B cell (primary cell): ENCODE results near the gene PDGFA. TPM values are rescaled to one million over a fixed set of nuclear protein-coding genes. Genes with fewer than 3 reads are reported as not detected.

ENCODE experiments used
- ATAC-seq: fragments of 200-7000 bp; cut with Tn5 transposase; one replicate; pipeline ENCODE4 v1.10.0; 2021; ENCODE audit warnings: low read depth, mild to moderate bottlenecking, moderate number of reproducible peaks, moderate library complexity
- CTCF ChIA-PET: fragments of 350-600 bp; sonication (Branson Sonifier 250); formaldehyde crosslinking; loops from one replicate; lab custom pipeline; 2021; ENCODE audit warnings: antibody characterized with exemption, inconsistent platforms; lab: Charles Lee
- POLR2A ChIA-PET: fragments of 350-600 bp; sonication (Branson Sonifier 250); formaldehyde crosslinking; loops from one replicate; lab custom pipeline; 2021; ENCODE audit warnings: antibody characterized with exemption; lab: Charles Lee
- DNase-seq: peaks from one replicate; pipeline ENCODE4 v3.0.0; 2013
- H2AFZ ChIP-seq: 2 replicates; pipeline ENCODE4 v1.6.1; 2012; ENCODE audit warnings: mild to moderate bottlenecking, low read depth, low read length; ENCODE audit not compliant: insufficient read depth, poor library complexity, severe bottlenecking
- H3K27ac ChIP-seq, 2 donors: 1 replicate in 1 of 2; 2 replicates in 1 of 2; pipeline ENCODE4 v1.5.1; 2012 to 2013; ENCODE audit warnings: low read length in 2 of 2, mild to moderate bottlenecking in 2 of 2, moderate library complexity in 1 of 2
- H3K27me3 ChIP-seq, 4 experiments: fragments of 200-600 bp in 1 of 4; sonication (generic) in 1 of 4; replicated peaks in 1 of 4; 1 replicate in 2 of 4; 2 replicates in 2 of 4; pipeline versions ENCODE4 v1.6.1 to v1.7.0; 2013 to 2016; ENCODE audit warnings: low read length in 3 of 4, mild to moderate bottlenecking in 2 of 4, mixed read lengths in 1 of 4, moderate library complexity in 1 of 4; ENCODE audit not compliant: insufficient read depth in 4 of 4, control insufficient read depth in 3 of 4; ENCODE audit errors: control extremely low read depth in 1 of 4
- H3K36me3 ChIP-seq, 2 experiments: replicated peaks in 1 of 2; 1 replicate in 1 of 2; 2 replicates in 1 of 2; pipeline versions ENCODE4 v1.6.1 to v1.7.1; 2013; ENCODE audit warnings: low read length in 1 of 2; ENCODE audit not compliant: insufficient read depth in 2 of 2, control insufficient read depth in 1 of 2; ENCODE audit errors: control extremely low read depth in 1 of 2, extremely low read depth in 1 of 2
- H3K4me1 ChIP-seq, 2 donors: fragments of 200-600 bp in 1 of 2; sonication (generic) in 1 of 2; 1 replicate in 1 of 2; 2 replicates in 1 of 2; pipeline versions ENCODE4 v1.5.1 to v1.6.1; 2013 to 2017; ENCODE audit warnings: low read length in 2 of 2; ENCODE audit not compliant: control insufficient read depth in 2 of 2, insufficient read depth in 2 of 2
- H3K4me2 ChIP-seq: replicated peaks from 2 replicates; pipeline ENCODE3; 2012; ENCODE audit warnings: mild to moderate bottlenecking, low read depth, low read length; ENCODE audit not compliant: poor library complexity, severe bottlenecking
- H3K4me3 ChIP-seq, 5 experiments: fragments of 200-600 bp in 1 of 5; sonication (generic) in 1 of 5; 1 replicate in 3 of 5; 2 replicates in 2 of 5; pipeline versions ENCODE4 v1.5.1 to v1.7.0; 2011 to 2016; ENCODE audit warnings: low read length in 4 of 5, mild to moderate bottlenecking in 4 of 5, low read depth in 2 of 5, control low read depth in 1 of 5, moderate library complexity in 1 of 5; ENCODE audit not compliant: insufficient read depth in 1 of 5; ENCODE audit errors: control extremely low read depth in 1 of 5, extremely low read depth in 1 of 5
- H3K79me2 ChIP-seq: fragments of 200-600 bp; sonication (generic); one replicate; pipeline ENCODE4 v1.6.0; 2016; ENCODE audit warnings: low read length; ENCODE audit not compliant: control insufficient read depth, insufficient read depth
- H3K9ac ChIP-seq: fragments of 200-600 bp; sonication (generic); 2 replicates; pipeline ENCODE4 v1.6.1; 2017; ENCODE audit warnings: mild to moderate bottlenecking, low read length, moderate library complexity
- H3K9me3 ChIP-seq, 3 donors: one replicate each; pipeline versions ENCODE4 v1.6.1 to v1.7.1; 2013; ENCODE audit warnings: low read length in 2 of 3; ENCODE audit not compliant: control insufficient read depth in 2 of 3, insufficient read depth in 1 of 3; ENCODE audit errors: control extremely low read depth in 1 of 3
- H4K20me1 ChIP-seq: 2 replicates; pipeline ENCODE4 v1.6.0; 2012; ENCODE audit warnings: mild to moderate bottlenecking, low read length; ENCODE audit not compliant: insufficient read depth, control insufficient read depth, poor library complexity, severe bottlenecking
- H3K27ac Mint-ChIP-seq: one replicate; pipeline ENCODE4 v1.8.0; 2021; ENCODE audit warnings: mixed read lengths
- H3K27me3 Mint-ChIP-seq: one replicate; pipeline ENCODE4 v1.8.0; 2021; ENCODE audit warnings: mixed read lengths
- H3K4me1 Mint-ChIP-seq: one replicate; pipeline ENCODE4 v1.8.0; 2021; ENCODE audit warnings: mixed read lengths
- H3K4me3 Mint-ChIP-seq: one replicate; pipeline ENCODE4 v1.8.0; 2021; ENCODE audit warnings: mixed read lengths
- H3K9me3 Mint-ChIP-seq: one replicate; pipeline ENCODE4 v1.8.0; 2022; ENCODE audit warnings: mixed read lengths; ENCODE audit not compliant: insufficient read depth
- EZH2 ChIP-seq: IDR thresholded peaks from 2 replicates; pipeline ENCODE4 v1.6.1; 2012; ENCODE audit warnings: borderline replicate concordance, low read depth, mild to moderate bottlenecking, moderate library complexity, low read length; ENCODE audit not compliant: insufficient read depth, poor library complexity, severe bottlenecking
- WGBS: methylation state at CpG from one replicate; pipeline ENCODE4 v1.1.5; 2013; ENCODE audit warnings: missing lambda C conversion rate; ENCODE audit not compliant: insufficient coverage; 5-methylcytosine and 5-hydroxymethylcytosine counted together
- intact Hi-C: fragments of 100-400 bp; cut with micrococcal nuclease; formaldehyde crosslinking; loops from one replicate; pipeline ENCODE4 v1.10.0; 2022
- polyA plus RNA-seq: library from polyadenylated mRNA; depleted of rRNA; stranded (reverse); fragments of >200 nt; gene quantifications from 2 replicates; pipeline ENCODE4 v1.2.3, GENCODE V29; 2012
- total RNA-seq, 2 donors: library from RNA; stranded (reverse); fragments of 120-200 nt in 1 of 2; gene quantifications; 1 replicate in 1 of 2; 2 replicates in 1 of 2; pipeline versions ENCODE4 v1.2.3 to v1.2.4, GENCODE V29; 2013 to 2022
- TF ChIP-seq, protein P1 (sequence below): fragments of 200-600 bp; IDR thresholded peaks from one replicate; pipeline ENCODE4 v1.8.0; 2022; ENCODE audit warnings: antibody characterized with exemption, mild to moderate bottlenecking

PDGFA gene
- total and polyA plus RNA-seq, 2 donors (not counting 1 experiment from before 2014, with no cell fraction given) = 0.36 to 1.5 TPM

DNA sequence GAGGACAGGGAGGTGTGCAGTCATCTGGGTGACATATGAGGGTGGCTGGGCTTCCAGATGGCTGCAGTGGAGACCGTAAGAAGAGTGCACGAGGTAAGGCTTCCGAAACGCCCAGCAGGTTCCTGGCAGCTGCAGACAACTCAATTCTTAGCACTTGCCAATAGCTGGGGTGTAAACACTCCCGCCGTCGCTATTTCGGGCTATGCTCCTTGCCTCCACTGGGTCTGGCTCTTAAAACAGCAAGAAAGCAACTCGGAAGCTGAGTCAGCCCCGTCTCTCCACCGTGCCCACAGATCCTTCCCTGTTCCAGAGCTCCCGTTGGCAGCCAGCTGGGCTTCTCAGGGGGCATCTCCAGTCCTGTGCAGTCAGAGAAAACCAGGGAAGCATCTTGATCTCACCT, 6.1 kb upstream of the PDGFA start:
- H4K20me1 ChIP-seq = no peaks in the 10 kb centered on the region
- TF ChIP-seq, protein P1, sequence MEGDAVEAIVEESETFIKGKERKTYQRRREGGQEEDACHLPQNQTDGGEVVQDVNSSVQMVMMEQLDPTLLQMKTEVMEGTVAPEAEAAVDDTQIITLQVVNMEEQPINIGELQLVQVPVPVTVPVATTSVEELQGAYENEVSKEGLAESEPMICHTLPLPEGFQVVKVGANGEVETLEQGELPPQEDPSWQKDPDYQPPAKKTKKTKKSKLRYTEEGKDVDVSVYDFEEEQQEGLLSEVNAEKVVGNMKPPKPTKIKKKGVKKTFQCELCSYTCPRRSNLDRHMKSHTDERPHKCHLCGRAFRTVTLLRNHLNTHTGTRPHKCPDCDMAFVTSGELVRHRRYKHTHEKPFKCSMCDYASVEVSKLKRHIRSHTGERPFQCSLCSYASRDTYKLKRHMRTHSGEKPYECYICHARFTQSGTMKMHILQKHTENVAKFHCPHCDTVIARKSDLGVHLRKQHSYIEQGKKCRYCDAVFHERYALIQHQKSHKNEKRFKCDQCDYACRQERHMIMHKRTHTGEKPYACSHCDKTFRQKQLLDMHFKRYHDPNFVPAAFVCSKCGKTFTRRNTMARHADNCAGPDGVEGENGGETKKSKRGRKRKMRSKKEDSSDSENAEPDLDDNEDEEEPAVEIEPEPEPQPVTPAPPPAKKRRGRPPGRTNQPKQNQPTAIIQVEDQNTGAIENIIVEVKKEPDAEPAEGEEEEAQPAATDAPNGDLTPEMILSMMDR = no peak
- no peak overlapping the region for H3K27ac ChIP-seq
- DNase-seq (no peak), ATAC-seq (no peak)
- WGBS = 93% methylated on average over 12 of the region's 12 CpGs
- peaks cover 20 to 23% of the 10 kb centered on the region in 2 donors for H3K4me1 ChIP-seq
- peaks cover 6% of the 10 kb centered on the region for H3K27me3 Mint-ChIP-seq
- peaks cover 0 to 31% (median 11%) of the 10 kb centered on the region in 4 experiments for H3K27me3 ChIP-seq
- CTCF ChIA-PET = no interaction called here
- POLR2A ChIA-PET = no interaction called here
- H3K79me2 ChIP-seq = no peaks in the 10 kb centered on the region
- no peak overlapping the region for H3K4me3 ChIP-seq
- H3K9me3 Mint-ChIP-seq = no peaks in the 10 kb centered on the region
- intact Hi-C loops = no loop called here
- no peak overlapping the region for H2AFZ ChIP-seq
- H3K4me2 ChIP-seq = no peak overlapping the region
- H3K4me1 Mint-ChIP-seq = peaks cover 15% of the 10 kb centered on the region
- no peak overlapping the region for H3K4me3 Mint-ChIP-seq
- H3K9me3 ChIP-seq = peaks cover 0 to 10% (median 0%) of the 10 kb centered on the region in 3 donors
- H3K36me3 ChIP-seq = no peaks in the 10 kb centered on the region
- H3K9ac ChIP-seq = no peak overlapping the region
- no peak overlapping the region for H3K27ac Mint-ChIP-seq

GRCh38 chr7:524800-525199, 5.2 kb upstream of the PDGFA start:
- intact Hi-C loops = no loop called here

More at GRCh38 chr7:524800-525199, 5.2 kb upstream of the PDGFA start:
- ATAC-seq (no peak), DNase-seq (no peak)
- Histone ChIP-seq H3K4me2 (no peak overlapping the region), H3K9me3 (peaks cover 0 to 13% (median 0%) of the 10 kb centered on the region in 3 donors), H3K36me3 (no peaks in the 10 kb centered on the region), H3K4me3 (no peak overlapping the region), H4K20me1 (no peaks in the 10 kb centered on the region), H3K27ac (no peak overlapping the region), H3K79me2 (no peaks in the 10 kb centered on the region), H3K4me1 (peaks cover 27 to 29% of the 10 kb centered on the region in 2 donors), H2AFZ (no peak overlapping the region), H3K9ac (no peak overlapping the region), H3K27me3 (peaks cover 0 to 35% (median 12%) of the 10 kb centered on the region in 4 experiments)
- Mint-ChIP-seq H3K4me1 (peaks cover 13% of the 10 kb centered on the region), H3K27ac (no peak overlapping the region), H3K27me3 (peaks cover 6% of the 10 kb centered on the region), H3K9me3 (no peaks in the 10 kb centered on the region), H3K4me3 (no peak overlapping the region)
- POLR2A ChIA-PET = no interaction called here
- WGBS = 98% methylated on average over 8 of the region's 9 CpGs
- CTCF ChIA-PET = no interaction called here
- TF ChIP-seq, protein P1 = no peak
- no peak for TF ChIP-seq EZH2
